Measurements from ENCODE around the gene C1orf232. TPM values are rescaled to one million over a fixed set of nuclear protein-coding genes. Genes with fewer than 3 reads are reported as not detected.

C1orf232 gene
- total RNA-seq, 1 experiment from 2014 or later, result not detected

- TF ChIP-seq TCF7L2 (IDR thresholded peaks at IDR 0.05; ENCODE audit: borderline replicate concordance, extremely low read depth, insufficient read depth, insufficient read length) (no peak), RAD21 (IDR thresholded peaks at IDR 0.05; ENCODE audit: low read depth) (peak; percentile 46), CTCF (IDR thresholded peaks at IDR 0.05 in 2 of 3, conservative IDR thresholded peaks at IDR 0.05 in 1 of 3; ENCODE audit: borderline replicate concordance in 1 of 3, insufficient read depth in 1 of 3, low read depth in 2 of 3, low read length in 2 of 3) (peak; percentile 21 to 32 (median 25); a peak in 4 of 6 replicates), EZH2 (IDR thresholded peaks at IDR 0.05) (no peak), FOSL1 (IDR thresholded peaks at IDR 0.05; ENCODE audit: low read depth) (no peak)
- Histone ChIP-seq H3K9me3 (ENCODE audit: control insufficient read depth in 1 of 2, insufficient read depth in 1 of 2, low read depth in 1 of 2, low read length in 2 of 2) (no peaks in the 10 kb centered on the region), H3K4me1 (ENCODE audit: control insufficient read depth in 1 of 2, insufficient read depth in 2 of 2, low read length in 2 of 2) (no peaks in the 10 kb centered on the region), H3K4me2 (ENCODE audit: low read length) (no peak within 1 kb of the TSS), H3K9me2 (ENCODE audit: insufficient read depth) (no peaks in the 10 kb centered on the region), H3K79me2 (ENCODE audit: insufficient read depth, low read length) (no peaks in the 10 kb centered on the region), H3K9ac (ENCODE audit: low read length) (no peak within 1 kb of the TSS), H3K27me3 (ENCODE audit: insufficient read depth, low read length) (no peaks in the 10 kb centered on the region), H4K20me1 (ENCODE audit: insufficient read depth) (no peaks in the 10 kb centered on the region), H2AFZ (ENCODE audit: low read depth, low read length, poor library complexity, severe bottlenecking) (no peak within 1 kb of the TSS), H3K36me3 (ENCODE audit: control insufficient read depth in 1 of 2, insufficient read depth in 2 of 2, low read length in 2 of 2) (no peaks in the 10 kb centered on the region; a peak in 1 of 4 replicates), H3K4me3 (replicated peaks in 1 of 2; ENCODE audit: low read depth in 1 of 2, low read length in 2 of 2) (no peak within 1 kb of the TSS), H3K27ac (ENCODE audit: low read depth, low read length) (no peak within 1 kb of the TSS)
- BruUV-seq (replicated peaks), result no TSS peak
- intact Hi-C loops (cut with micrococcal nuclease), result no loop called here
- ATAC-seq (peak; percentile 82), DNase-seq (ENCODE audit: low read depth, low spot score) (no peak)
- ChIA-PET POLR2A (no interaction called here), RAD21 (ENCODE audit: low non-redundant PET in 1 of 2, low total read pairs in 2 of 2, uncharacterized antibody in 2 of 2, unreplicated experiment in 2 of 2) (interaction anchor here in 1 of 2 experiments (0.6 kb wide), 1 partner anchor 156 kb away, joined by 4 read pairs; no protein-coding TSS in a partner anchor), CTCF (interaction anchor here (2.6 kb wide), 2 partner anchors 13 to 43 kb away, joined by 13 to 16 read pairs; partner anchors contain the start of genes CEP85 and CNKSR1)
Measured at GRCh38 chr1:26190373-26190987, 21.7 kb upstream of the C1orf232 start, which contains the start of gene CATSPER4. TSS of gene CATSPER4 (plus strand) at chr1:26190602. CDS start at chr1:26190628, 26 bp downstream.
